Stomach (tissue), 9 donors: ENCODE measurements around the gene JAK2. TPM values are rescaled to one million over a fixed set of nuclear protein-coding genes. Genes with fewer than 3 reads are reported as not detected.

Source experiments
- DNase-seq, 2 donors: peaks; one replicate each; pipeline versions ENCODE4 v3.0.0 to v3.0.0-alpha.2; 2013 to 2019
- H3K27ac ChIP-seq, 5 donors: fragments of 200-600 bp in 4 of 5; sonication (generic) in 4 of 5; one replicate each; pipeline ENCODE4 v1.5.1; 2013 to 2019; ENCODE audit warnings: mild to moderate bottlenecking in 1 of 5, moderate library complexity in 1 of 5
- H3K27me3 ChIP-seq, 3 donors: fragments of 200-600 bp; sonication (generic); one replicate each; pipeline ENCODE4 v1.5.1; 2017 to 2019; ENCODE audit warnings: mixed run types in 1 of 3
- H3K36me3 ChIP-seq, 4 donors: fragments of 200-600 bp; sonication (generic); 1 replicate in 3 of 4; 2 replicates in 1 of 4; pipeline ENCODE4 v1.5.1; 2016 to 2019
- H3K4me1 ChIP-seq, 4 donors: fragments of 200-600 bp; sonication (generic); one replicate each; pipeline ENCODE4 v1.5.1; 2016 to 2019
- H3K4me3 ChIP-seq, 4 donors: fragments of 200-600 bp; sonication (generic) in 3 of 4; one replicate each; pipeline ENCODE4 v1.5.1; 2016 to 2019; ENCODE audit warnings: mild to moderate bottlenecking in 1 of 4
- H3K9me3 ChIP-seq, 4 donors: fragments of 200-600 bp; sonication (generic); one replicate each; pipeline ENCODE4 v1.5.1; 2016 to 2019
- CTCF ChIP-seq, 7 experiments: fragments of 450-650 bp in 4 of 7; fragments of 200-600 bp in 3 of 7; sonication (generic) in 3 of 7; IDR thresholded peaks; one replicate each; pipeline ENCODE4 v1.5.1; 2016 to 2019; ENCODE audit warnings: antibody characterized with exemption in 7 of 7, control low read depth in 2 of 7, mild to moderate bottlenecking in 1 of 7
- EP300 ChIP-seq: sonication (generic); formaldehyde crosslinking; IDR thresholded peaks from one replicate; pipeline ENCODE4 v1.6.1; 2017; ENCODE audit warnings: antibody characterized with exemption
- POLR2A ChIP-seq, 4 donors: fragments of 450-650 bp; IDR thresholded peaks; one replicate each; pipeline ENCODE4 v1.6.1; 2016; ENCODE audit warnings: antibody characterized with exemption in 4 of 4, control low read depth in 2 of 4, mild to moderate bottlenecking in 1 of 4, moderate library complexity in 1 of 4
- POLR2AphosphoS5 ChIP-seq, 3 donors: sonication (generic); formaldehyde crosslinking; IDR thresholded peaks; one replicate each; pipeline ENCODE4 v1.6.1; 2016; ENCODE audit warnings: antibody characterized with exemption in 3 of 3
- WGBS, 5 donors: extraction: QIAGEN DNeasy Blood & Tissue Kit in 3 of 5; methylation state at CpG; one replicate each; pipeline versions ENCODE4 v1.1.5 to v1.1.7; 2013 to 2018; 5-methylcytosine and 5-hydroxymethylcytosine counted together
- intact Hi-C: fragments of 100-400 bp; cut with DNase I; formaldehyde crosslinking; loops from one replicate; pipeline ENCODE4 v1.15.1; 2023; ENCODE audit warnings: low total_unique reads
- polyA plus RNA-seq, 3 donors: library from polyadenylated mRNA; stranded (reverse); fragments of 200-250 nt; gene quantifications; one replicate each; pipeline ENCODE4 v1.2.3, GENCODE V29; 2013
- total RNA-seq, 5 donors: library from RNA; depleted of rRNA; stranded (reverse); fragments of >200 nt; gene quantifications; one replicate each; pipeline versions ENCODE4 v1.1.0 to v1.2.3, GENCODE V29; 2014 to 2016
- donor health status: healthy with polysubstance abuse.
- donor health status: Bipolar disorder and iron deficiency.
- donor health status: healthy.

JAK2 gene
- total and polyA plus RNA-seq, 8 donors, result 3.9 to 58.6 (median 26.0) TPM

- intact Hi-C loops, result no loop called here
- Histone ChIP-seq H3K9me3 (peaks cover 0 to 18% (median 8%) of the 10 kb centered on the region in 4 donors), H3K4me1 (peaks cover 0 to 10% (median 5%) of the 10 kb centered on the region in 4 donors), H3K4me3 (no peak overlapping the region), H3K36me3 (peaks cover 17 to 55% (median 42%) of the 10 kb centered on the region in 4 donors), H3K27ac (no peak overlapping the region), H3K27me3 (no peaks in the 10 kb centered on the region)
- no peak for DNase-seq
- no peak for TF ChIP-seq POLR2AphosphoS5 (IDR thresholded peaks at IDR 0.05)
- no peak for TF ChIP-seq EP300
- no peak for TF ChIP-seq POLR2A (IDR thresholded peaks at IDR 0.05)
- no peak for TF ChIP-seq CTCF (IDR thresholded peaks at IDR 0.05)
- 94 to 98% (median 97%) methylated on average over 38 to 47 of the region's 47 CpGs for WGBS, 5 donors
Observed at GRCh38 chr9:5040730-5041389, 55.8 kb downstream of the JAK2 start.

GRCh38 chr9:5041390-5042115 is 56.5 kb downstream of the JAK2 start:
- Histone ChIP-seq H3K4me3 (no peak overlapping the region), H3K36me3 (peaks cover 17 to 60% (median 48%) of the 10 kb centered on the region in 4 donors), H3K27ac (no peak overlapping the region), H3K9me3 (peaks cover 0 to 18% (median 8%) of the 10 kb centered on the region in 4 donors), H3K27me3 (no peaks in the 10 kb centered on the region), H3K4me1 (peaks cover 0 to 10% (median 5%) of the 10 kb centered on the region in 4 donors)
- DNase-seq, result no peak
- 96 to 98% (median 97%) methylated on average over 47 to 48 of the region's 48 CpGs for WGBS, 5 donors
- intact Hi-C loops, result no loop called here
- TF ChIP-seq POLR2A (IDR thresholded peaks at IDR 0.05) (no peak), EP300 (no peak), POLR2AphosphoS5 (IDR thresholded peaks at IDR 0.05) (no peak), CTCF (IDR thresholded peaks at IDR 0.05) (no peak)

GRCh38 chr9:5042661-5043178 is 57.6 kb downstream of the JAK2 start:
- H3K4me1 ChIP-seq, result peaks cover 0 to 10% (median 5%) of the 10 kb centered on the region in 4 donors
- WGBS, 5 donors, result 70 to 88% (median 86%) methylated on average over 12 to 30 of the region's 30 CpGs
- no peak overlapping the region for H3K27ac ChIP-seq
- no peaks in the 10 kb centered on the region for H3K27me3 ChIP-seq
- intact Hi-C loops, result no loop called here
- H3K9me3 ChIP-seq, result peaks cover 0 to 18% (median 8%) of the 10 kb centered on the region in 4 donors
- peaks cover 17 to 70% (median 54%) of the 10 kb centered on the region in 4 donors for H3K36me3 ChIP-seq
- no peak overlapping the region for H3K4me3 ChIP-seq
- DNase-seq, result no peak
- TF ChIP-seq EP300, result no peak
- no peak for TF ChIP-seq POLR2A (IDR thresholded peaks at IDR 0.05)
- no peak for TF ChIP-seq POLR2AphosphoS5 (IDR thresholded peaks at IDR 0.05)
- no peak for TF ChIP-seq CTCF (IDR thresholded peaks at IDR 0.05)

- H3K27ac ChIP-seq, result no peak overlapping the region
- peaks cover 17 to 76% (median 57%) of the 10 kb centered on the region in 4 donors for H3K36me3 ChIP-seq
- intact Hi-C loops, result no loop called here
- no peaks in the 10 kb centered on the region for H3K27me3 ChIP-seq
- DNase-seq, result no peak
- peaks cover 0 to 10% (median 5%) of the 10 kb centered on the region in 4 donors for H3K4me1 ChIP-seq
- no peak overlapping the region for H3K4me3 ChIP-seq
- no peak for TF ChIP-seq CTCF (IDR thresholded peaks at IDR 0.05)
- no peak for TF ChIP-seq EP300
- no peak for TF ChIP-seq POLR2A (IDR thresholded peaks at IDR 0.05)
- no peak for TF ChIP-seq POLR2AphosphoS5 (IDR thresholded peaks at IDR 0.05)
- WGBS, 5 donors, result 90 to 96% (median 94%) methylated on average over 3 of the region's 3 CpGs
- H3K9me3 ChIP-seq, result peaks cover 0 to 18% (median 8%) of the 10 kb centered on the region in 4 donors
Observed at GRCh38 chr9:5043381-5043780, 58.3 kb downstream of the JAK2 start.
